ENCODE results near the gene CHRNA10.

The CHRNA10 gene

GRCh38 chr11:3671334-3672254 is at the start of gene CHRNA10:
TSS of gene CHRNA10 (minus strand) at chr11:3671384. CDS start at chr11:3671312, 72 bp downstream.
- DNase-seq (ENCODE audit: low read depth in 2 of 3, low spot score in 1 of 3): no peak

- DNase-seq (ENCODE audit: low read depth in 2 of 3, low spot score in 1 of 3): no peak
These were observed 41.1 kb upstream of the CHRNA10 start for GRCh38 chr11:3712274-3712673.

GRCh38 chr11:3710485-3711259 is 39.5 kb upstream of the CHRNA10 start:
- DNase-seq (ENCODE audit: low read depth in 2 of 3, low spot score in 1 of 3): no peak

- DNase-seq (ENCODE audit: low read depth in 2 of 3, low spot score in 1 of 3): no peak
These were observed 38.8 kb upstream of the CHRNA10 start for GRCh38 chr11:3709977-3710376.

GRCh38 chr11:3707176-3707575 is 36.0 kb upstream of the CHRNA10 start:
- DNase-seq (ENCODE audit: low read depth in 2 of 3, low spot score in 1 of 3): no peak

GRCh38 chr11:3703383-3703782 is 32.2 kb upstream of the CHRNA10 start:
- no peak for DNase-seq (ENCODE audit: low read depth in 2 of 3, low spot score in 1 of 3)

- DNase-seq (ENCODE audit: low read depth in 2 of 3, low spot score in 1 of 3): no peak
These were observed 29.7 kb upstream of the CHRNA10 start for GRCh38 chr11:3700910-3701309.

- DNase-seq (ENCODE audit: low read depth in 2 of 3, low spot score in 1 of 3): no peak
These were observed 29.2 kb upstream of the CHRNA10 start for GRCh38 chr11:3700410-3700809.

GRCh38 chr11:3686751-3687150 is 15.6 kb upstream of the CHRNA10 start:
- DNase-seq (ENCODE audit: low read depth in 2 of 3, low spot score in 1 of 3): no peak

GRCh38 chr11:3685923-3686322 is 14.7 kb upstream of the CHRNA10 start:
- no peak for DNase-seq (ENCODE audit: low read depth in 2 of 3, low spot score in 1 of 3)

- no peak for DNase-seq (ENCODE audit: low read depth in 2 of 3, low spot score in 1 of 3)
These were observed 13.6 kb upstream of the CHRNA10 start for GRCh38 chr11:3684819-3685172.

- DNase-seq (ENCODE audit: low read depth in 2 of 3, low spot score in 1 of 3): no peak
These were observed 13.1 kb upstream of the CHRNA10 start for GRCh38 chr11:3684129-3684818.

GRCh38 chr11:3683039-3683438 is 11.9 kb upstream of the CHRNA10 start:
- DNase-seq (ENCODE audit: low read depth in 2 of 3, low spot score in 1 of 3): no peak

GRCh38 chr11:3679077-3679476 is 7.9 kb upstream of the CHRNA10 start:
- DNase-seq (ENCODE audit: low read depth in 2 of 3, low spot score in 1 of 3): no peak

- DNase-seq (ENCODE audit: low read depth in 2 of 3, low spot score in 1 of 3): no peak
These were observed 4.8 kb upstream of the CHRNA10 start for GRCh38 chr11:3675971-3676370.

GRCh38 chr11:3674189-3674588 is 3.0 kb upstream of the CHRNA10 start:
- no peak for DNase-seq (ENCODE audit: low read depth in 2 of 3, low spot score in 1 of 3)

GRCh38 chr11:3669742-3670183 is 1.4 kb downstream of the CHRNA10 start:
- no peak for DNase-seq (ENCODE audit: low read depth in 2 of 3, low spot score in 1 of 3)

GRCh38 chr11:3669128-3669527 is 2.1 kb downstream of the CHRNA10 start:
- no peak for DNase-seq (ENCODE audit: low read depth in 2 of 3, low spot score in 1 of 3)

- DNase-seq (ENCODE audit: low read depth in 2 of 3, low spot score in 1 of 3): no peak
These were observed 3.8 kb downstream of the CHRNA10 start for GRCh38 chr11:3667149-3668035.

GRCh38 chr11:3666023-3666530 is 5.1 kb downstream of the CHRNA10 start:
- DNase-seq (ENCODE audit: low read depth in 2 of 3, low spot score in 1 of 3): no peak

All from stimulated activated CD4-positive, alpha-beta T cell treated with anti-CD3 and anti-CD28 coated beads, Interleukin-12 subunit alpha, Interleukin-12 subunit beta, amount 100 ng/mL, for 48 hours (primary cell).